ENCODE measurements around the gene CPPED1.
A peak's percentile ranks its signal among the peaks of the same experiment; 100 is the strongest.
"Not testable (repeated sequence)": the region's sequence is repeated elsewhere in the genome, so short reads cannot be mapped to it uniquely, and the experiment has no call there.

The CPPED1 gene

DNA sequence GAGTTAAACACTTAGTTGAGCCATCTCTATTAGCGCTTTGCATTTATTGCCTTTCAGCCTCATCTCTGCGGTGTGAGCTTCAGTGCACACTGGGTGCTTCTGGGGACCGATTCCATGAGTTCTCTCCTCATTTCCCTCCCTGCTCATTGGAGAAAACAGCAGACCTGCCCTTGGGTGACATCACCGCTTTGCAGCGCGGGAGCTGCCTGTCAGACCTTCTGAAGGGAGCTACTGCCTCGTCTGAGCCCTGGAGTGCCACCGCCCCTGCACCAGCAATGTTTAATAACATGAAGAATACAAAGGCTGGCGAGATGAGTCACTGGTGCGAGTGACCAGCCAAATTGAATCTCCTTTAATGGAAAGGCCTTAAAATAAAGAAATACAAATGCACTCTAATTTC is 30.2 kb upstream of the CPPED1 start:
- peak; percentile 12 for DNase-seq (ENCODE audit: low read depth, low spot score)
- no peak for TF ChIP-seq CTCF (IDR thresholded peaks at IDR 0.05; ENCODE audit: low read depth, low read length)
- in situ Hi-C loops (cut with HindIII; ENCODE audit: low sequenced_read_pairs), result no loop called here

GRCh38 chr16:12829096-12829888 is 25.6 kb upstream of the CPPED1 start:
- no peak for DNase-seq (ENCODE audit: low read depth, low spot score)
- in situ Hi-C loops (cut with HindIII; ENCODE audit: low sequenced_read_pairs), result no loop called here
- H3K4me3 ChIP-seq (ENCODE audit: low read depth, low read length), result no peak overlapping the region
- no peak for TF ChIP-seq CTCF (IDR thresholded peaks at IDR 0.05; ENCODE audit: low read depth, low read length)

More for the DNA sequence above, 30.2 kb upstream of the CPPED1 start:
- H3K4me3 ChIP-seq (ENCODE audit: low read depth, low read length), result no peak overlapping the region

- in situ Hi-C loops (cut with HindIII; ENCODE audit: low sequenced_read_pairs), result no loop called here
- no peak for DNase-seq (ENCODE audit: low read depth, low spot score)
- H3K4me3 ChIP-seq (ENCODE audit: low read depth, low read length), result no peak overlapping the region
- TF ChIP-seq CTCF (IDR thresholded peaks at IDR 0.05; ENCODE audit: low read depth, low read length), result no peak
Observed at GRCh38 chr16:12828206-12828605, 24.5 kb upstream of the CPPED1 start.

GRCh38 chr16:12826559-12826958 is 22.9 kb upstream of the CPPED1 start:
- DNase-seq (ENCODE audit: low read depth, low spot score), result no peak
- H3K4me3 ChIP-seq (ENCODE audit: low read depth, low read length), result no peak overlapping the region
- in situ Hi-C loops (cut with HindIII; ENCODE audit: low sequenced_read_pairs), result no loop called here
- TF ChIP-seq CTCF (IDR thresholded peaks at IDR 0.05; ENCODE audit: low read depth, low read length), result no peak

GRCh38 chr16:12819126-12820117 is 15.7 kb upstream of the CPPED1 start:
- H3K4me3 ChIP-seq (ENCODE audit: low read depth, low read length), result no peak overlapping the region
- DNase-seq (ENCODE audit: low read depth, low spot score), result peak; percentile 45
- in situ Hi-C loops (cut with HindIII; ENCODE audit: low sequenced_read_pairs), result no loop called here
- peak; percentile 86 for TF ChIP-seq CTCF (IDR thresholded peaks at IDR 0.05; ENCODE audit: low read depth, low read length)

DNA sequence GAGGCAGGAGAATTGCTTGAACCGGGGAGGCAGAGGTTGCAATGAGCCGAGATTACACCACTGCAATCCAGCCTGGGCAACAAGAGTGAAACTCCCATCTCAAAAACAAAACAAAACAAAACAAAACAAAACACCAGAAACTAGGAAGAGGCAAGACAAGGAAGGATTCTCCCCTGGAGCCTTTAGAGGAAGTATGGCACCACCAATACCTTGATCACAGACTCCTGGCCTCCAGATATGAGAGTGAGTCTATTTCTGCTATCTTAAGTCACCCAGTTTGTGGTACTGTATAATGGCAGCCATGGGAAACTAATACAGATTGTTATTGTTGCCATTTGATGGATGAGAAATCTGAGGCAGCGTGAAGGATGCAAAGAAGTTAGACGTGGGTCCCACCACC is 14.6 kb upstream of the CPPED1 start:
- no peak for DNase-seq (ENCODE audit: low read depth, low spot score)
- H3K4me3 ChIP-seq (ENCODE audit: low read depth, low read length), result no peak overlapping the region
- in situ Hi-C loops (cut with HindIII; ENCODE audit: low sequenced_read_pairs), result no loop called here
- no peak for TF ChIP-seq CTCF (IDR thresholded peaks at IDR 0.05; ENCODE audit: low read depth, low read length)

DNA sequence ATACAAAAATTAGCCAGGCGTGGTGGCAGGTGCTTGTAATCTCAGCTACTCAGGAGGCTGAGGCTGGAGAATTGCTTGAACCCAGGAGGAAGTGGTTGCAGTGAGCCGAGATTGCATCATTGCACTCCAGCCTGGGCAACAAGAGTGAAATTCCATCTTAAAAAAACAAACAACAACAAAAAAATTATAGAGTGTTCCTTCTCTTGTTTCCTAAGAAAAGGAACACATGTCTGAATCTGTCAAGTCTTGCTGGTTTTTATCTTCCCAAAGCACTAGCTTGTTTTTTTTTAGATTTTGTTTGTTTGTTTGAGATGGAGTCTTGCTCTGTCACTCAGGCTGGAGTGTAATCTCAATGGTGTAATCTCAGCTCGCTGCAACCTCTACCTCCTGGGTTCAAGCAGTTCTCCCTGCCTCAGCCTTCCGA is 13.1 kb upstream of the CPPED1 start:
- H3K4me3 ChIP-seq (ENCODE audit: low read depth, low read length); DNase-seq (ENCODE audit: low read depth, low spot score); in situ Hi-C loops (cut with HindIII; ENCODE audit: low sequenced_read_pairs): not testable (repeated sequence)

Measured in astrocyte of the spinal cord (primary cell).